Activated naive CD4-positive, alpha-beta T cell treated with anti-CD3 and anti-CD28 coated beads, Interleukin-2, amount 50 U/mL, for 16 hours (primary cell): ENCODE measurements around the gene NUDT8.
"Not testable (repeated sequence)": the region's sequence is repeated elsewhere in the genome, so short reads cannot be mapped to it uniquely, and the experiment has no call there.

Experiments
- DNase-seq: peaks from one replicate; pipeline ENCODE4 v3.0.0-alpha.2; 2020

NUDT8 gene

GRCh38 chr11:67627441-67627811 lies 2.3 kb downstream of the NUDT8 start:
- no peak for DNase-seq

GRCh38 chr11:67626970-67627369 lies 2.8 kb downstream of the NUDT8 start:
- DNase-seq, result no peak

GRCh38 chr11:67626131-67626833 lies 3.5 kb downstream of the NUDT8 start:
- not testable (repeated sequence) for DNase-seq

- DNase-seq, result not testable (repeated sequence)
Measured at GRCh38 chr11:67623795-67624194, 5.9 kb downstream of the NUDT8 start.

- not testable (repeated sequence) for DNase-seq
Measured at GRCh38 chr11:67622905-67623304, 6.8 kb downstream of the NUDT8 start.

GRCh38 chr11:67621928-67622327 lies 7.8 kb downstream of the NUDT8 start:
- DNase-seq, result not testable (repeated sequence)

GRCh38 chr11:67620621-67621020 lies 9.1 kb downstream of the NUDT8 start:
- not testable (repeated sequence) for DNase-seq

- not testable (repeated sequence) for DNase-seq
Measured at GRCh38 chr11:67619683-67620618, 9.8 kb downstream of the NUDT8 start.

GRCh38 chr11:67618901-67619659 lies 10.7 kb downstream of the NUDT8 start:
- DNase-seq, result not testable (repeated sequence)

- DNase-seq, result no peak
Measured at GRCh38 chr11:67617243-67617953, 12.3 kb downstream of the NUDT8 start.

GRCh38 chr11:67616431-67617242 lies 13.1 kb downstream of the NUDT8 start:
- no peak for DNase-seq

GRCh38 chr11:67615728-67616430 lies 13.9 kb downstream of the NUDT8 start:
- no peak for DNase-seq

- DNase-seq, result peak; percentile 73
Measured at GRCh38 chr11:67614730-67615714, 14.7 kb downstream of the NUDT8 start.

GRCh38 chr11:67613960-67614715 lies 15.6 kb downstream of the NUDT8 start:
- peak; percentile 80 for DNase-seq

- DNase-seq, result no peak
Measured at GRCh38 chr11:67613313-67613959, 16.3 kb downstream of the NUDT8 start.

GRCh38 chr11:67612751-67613150 lies 17.0 kb downstream of the NUDT8 start:
- no peak for DNase-seq

- DNase-seq, result no peak
Measured at GRCh38 chr11:67611704-67612587, 17.8 kb downstream of the NUDT8 start.
